ENCODE measurements around the gene EREG. TPM values are rescaled to one million over a fixed set of nuclear protein-coding genes. Genes with fewer than 3 reads are reported as not detected.
"Not testable (repeated sequence)": the region's sequence is repeated elsewhere in the genome, so short reads cannot be mapped to it uniquely, and the experiment has no call there.

EREG gene
- total and polyA plus RNA-seq, 7 donors = 0.71 to 5.8 (median 2.0) TPM

DNA sequence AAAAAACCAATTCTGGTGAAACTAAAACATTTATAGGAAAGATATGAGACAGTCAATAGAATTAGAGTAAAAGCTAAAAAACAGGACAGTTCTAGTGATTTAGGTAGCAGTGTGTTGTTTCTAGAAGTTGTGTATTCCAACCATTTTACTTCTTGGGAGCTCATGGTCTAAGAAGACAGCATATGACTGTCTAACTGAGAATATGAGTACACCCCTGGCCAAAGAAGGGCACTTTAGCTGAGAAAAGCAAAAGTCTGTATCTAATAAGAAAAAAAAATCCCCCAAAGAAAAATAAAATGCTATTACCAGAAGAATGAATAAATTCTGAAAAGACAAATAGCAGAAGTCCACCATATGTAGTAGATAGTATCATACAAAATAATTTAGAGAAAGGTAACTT is 26.4 kb downstream of the EREG start:
- Histone ChIP-seq H3K27me3 (no peaks in the 10 kb centered on the region), H3K9me3 (no peaks in the 10 kb centered on the region), H3K27ac (no peak overlapping the region), H3K36me3 (no peaks in the 10 kb centered on the region), H3K4me1 (no peaks in the 10 kb centered on the region), H3K4me3 (no peak overlapping the region)
- TF ChIP-seq POLR2AphosphoS5 (IDR thresholded peaks at IDR 0.05) (no peak), POLR2A (IDR thresholded peaks at IDR 0.05) (no peak), EP300 (IDR thresholded peaks at IDR 0.05) (no peak)
- TF ChIP-seq, protein P1, sequence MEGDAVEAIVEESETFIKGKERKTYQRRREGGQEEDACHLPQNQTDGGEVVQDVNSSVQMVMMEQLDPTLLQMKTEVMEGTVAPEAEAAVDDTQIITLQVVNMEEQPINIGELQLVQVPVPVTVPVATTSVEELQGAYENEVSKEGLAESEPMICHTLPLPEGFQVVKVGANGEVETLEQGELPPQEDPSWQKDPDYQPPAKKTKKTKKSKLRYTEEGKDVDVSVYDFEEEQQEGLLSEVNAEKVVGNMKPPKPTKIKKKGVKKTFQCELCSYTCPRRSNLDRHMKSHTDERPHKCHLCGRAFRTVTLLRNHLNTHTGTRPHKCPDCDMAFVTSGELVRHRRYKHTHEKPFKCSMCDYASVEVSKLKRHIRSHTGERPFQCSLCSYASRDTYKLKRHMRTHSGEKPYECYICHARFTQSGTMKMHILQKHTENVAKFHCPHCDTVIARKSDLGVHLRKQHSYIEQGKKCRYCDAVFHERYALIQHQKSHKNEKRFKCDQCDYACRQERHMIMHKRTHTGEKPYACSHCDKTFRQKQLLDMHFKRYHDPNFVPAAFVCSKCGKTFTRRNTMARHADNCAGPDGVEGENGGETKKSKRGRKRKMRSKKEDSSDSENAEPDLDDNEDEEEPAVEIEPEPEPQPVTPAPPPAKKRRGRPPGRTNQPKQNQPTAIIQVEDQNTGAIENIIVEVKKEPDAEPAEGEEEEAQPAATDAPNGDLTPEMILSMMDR (IDR thresholded peaks at IDR 0.05) = no peak
- DNase-seq = no peak
- intact Hi-C loops (cut with DNase I) = no loop called here

GRCh38 chr4:74391890-74392475 is 27.0 kb downstream of the EREG start:
- Histone ChIP-seq H3K27ac (no peak overlapping the region), H3K4me3 (no peak overlapping the region), H3K36me3 (no peaks in the 10 kb centered on the region), H3K27me3 (no peaks in the 10 kb centered on the region), H3K4me1 (no peaks in the 10 kb centered on the region), H3K9me3 (no peaks in the 10 kb centered on the region)
- no peak for DNase-seq
- intact Hi-C loops (cut with DNase I) = no loop called here
- TF ChIP-seq EP300 (IDR thresholded peaks at IDR 0.05) (no peak), POLR2AphosphoS5 (IDR thresholded peaks at IDR 0.05) (no peak), POLR2A (IDR thresholded peaks at IDR 0.05) (no peak)
- TF ChIP-seq, protein P1 (IDR thresholded peaks at IDR 0.05) = no peak
- WGBS, 2 donors = 90% methylated on average over 2 of the region's 2 CpGs

DNA sequence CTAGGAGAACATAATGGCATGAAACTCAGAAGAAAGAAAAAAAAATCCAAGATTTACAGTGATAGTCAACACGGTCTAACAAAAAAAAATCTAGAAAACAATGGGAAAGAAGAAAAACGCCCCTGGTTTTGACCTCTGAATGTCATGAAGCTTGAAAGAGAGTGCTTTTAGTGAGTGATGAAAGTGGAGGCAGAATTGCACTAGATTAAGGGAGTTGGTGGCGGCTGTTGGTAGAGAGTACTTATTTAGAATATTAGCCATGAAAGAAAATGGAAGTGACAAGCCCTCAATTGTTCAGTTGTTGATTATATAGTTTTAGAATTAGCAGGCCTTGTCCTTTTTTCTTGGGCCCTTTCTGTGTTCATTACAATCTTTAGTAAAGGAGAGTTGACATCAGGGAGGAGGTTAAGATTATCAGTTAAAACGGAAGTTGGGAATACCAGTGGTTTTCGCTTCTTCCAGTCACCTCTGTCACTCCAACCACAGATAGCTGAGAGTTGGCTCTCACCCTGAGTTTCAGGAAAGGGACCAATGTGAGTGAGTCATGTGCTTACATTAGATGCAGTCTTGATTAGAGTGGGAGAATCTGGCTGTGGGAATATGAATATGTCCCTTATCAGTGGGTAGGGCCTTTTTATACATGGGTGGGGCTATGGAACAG is 29.7 kb downstream of the EREG start:
- no peak overlapping the region for H3K4me3 ChIP-seq
- H3K4me1 ChIP-seq = no peaks in the 10 kb centered on the region
- WGBS, 2 donors = 56 to 78% methylated on average over 5 of the region's 5 CpGs
- no peaks in the 10 kb centered on the region for H3K9me3 ChIP-seq
- TF ChIP-seq POLR2AphosphoS5 (IDR thresholded peaks at IDR 0.05) (no peak), EP300 (IDR thresholded peaks at IDR 0.05) (no peak)
- H3K27me3 ChIP-seq = no peaks in the 10 kb centered on the region
- H3K27ac ChIP-seq = no peak overlapping the region
- intact Hi-C loops (cut with DNase I) = no loop called here
- no peak for DNase-seq
- no peaks in the 10 kb centered on the region for H3K36me3 ChIP-seq

DNA sequence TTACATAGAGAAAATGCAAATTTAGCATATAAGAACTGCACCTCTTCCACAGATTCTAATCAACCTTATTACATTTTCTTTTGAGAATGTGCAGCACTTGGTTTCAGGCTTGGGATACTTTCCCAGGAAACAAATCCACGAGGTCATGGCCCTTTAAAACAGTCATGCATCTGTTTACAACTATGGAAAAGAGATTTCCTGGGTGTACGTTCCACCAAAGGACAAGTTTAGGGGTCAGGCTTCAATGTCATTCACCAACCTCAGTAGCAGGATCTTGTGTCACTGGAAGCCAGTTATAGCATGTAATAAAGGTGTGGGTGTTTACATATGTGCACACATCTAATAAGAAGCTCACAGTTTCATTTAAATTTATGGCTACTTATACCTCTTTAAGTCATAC is 30.7 kb downstream of the EREG start:
- no peak overlapping the region for H3K27ac ChIP-seq
- intact Hi-C loops (cut with DNase I) = no loop called here
- no peaks in the 10 kb centered on the region for H3K36me3 ChIP-seq
- DNase-seq = no peak
- no peak overlapping the region for H3K4me3 ChIP-seq
- H3K9me3 ChIP-seq = no peaks in the 10 kb centered on the region
- WGBS, 2 donors = 6 to 45% methylated on average over 2 of the region's 2 CpGs
- TF ChIP-seq EP300 (IDR thresholded peaks at IDR 0.05) = no peak
- TF ChIP-seq, protein P1 (IDR thresholded peaks at IDR 0.05) = no peak
- TF ChIP-seq POLR2AphosphoS5 (IDR thresholded peaks at IDR 0.05) = no peak
- no peak for TF ChIP-seq POLR2A (IDR thresholded peaks at IDR 0.05)
- H3K27me3 ChIP-seq = no peaks in the 10 kb centered on the region
- no peaks in the 10 kb centered on the region for H3K4me1 ChIP-seq

- Histone ChIP-seq H3K4me1 (peaks cover 0 to 7% (median 0%) of the 10 kb centered on the region in 4 donors), H3K9me3 (no peaks in the 10 kb centered on the region), H3K27me3 (no peaks in the 10 kb centered on the region), H3K4me3 (peak overlapping the region; percentile 15 to 51 (median 38)), H3K27ac (peak overlapping the region in 2 of 4 donors; percentile 50 to 60), H3K36me3 (no peaks in the 10 kb centered on the region)
- TF ChIP-seq POLR2A (IDR thresholded peaks at IDR 0.05) (no peak), EP300 (IDR thresholded peaks at IDR 0.05) (no peak), POLR2AphosphoS5 (IDR thresholded peaks at IDR 0.05) (no peak)
- TF ChIP-seq, protein P1 (IDR thresholded peaks at IDR 0.05) = no peak
- 43 to 59% methylated on average over 6 of the region's 6 CpGs for WGBS, 2 donors
- DNase-seq = no peak
- intact Hi-C loops (cut with DNase I) = no loop called here
These were observed 32.9 kb downstream of the EREG start for GRCh38 chr4:74397748-74398426.

DNA sequence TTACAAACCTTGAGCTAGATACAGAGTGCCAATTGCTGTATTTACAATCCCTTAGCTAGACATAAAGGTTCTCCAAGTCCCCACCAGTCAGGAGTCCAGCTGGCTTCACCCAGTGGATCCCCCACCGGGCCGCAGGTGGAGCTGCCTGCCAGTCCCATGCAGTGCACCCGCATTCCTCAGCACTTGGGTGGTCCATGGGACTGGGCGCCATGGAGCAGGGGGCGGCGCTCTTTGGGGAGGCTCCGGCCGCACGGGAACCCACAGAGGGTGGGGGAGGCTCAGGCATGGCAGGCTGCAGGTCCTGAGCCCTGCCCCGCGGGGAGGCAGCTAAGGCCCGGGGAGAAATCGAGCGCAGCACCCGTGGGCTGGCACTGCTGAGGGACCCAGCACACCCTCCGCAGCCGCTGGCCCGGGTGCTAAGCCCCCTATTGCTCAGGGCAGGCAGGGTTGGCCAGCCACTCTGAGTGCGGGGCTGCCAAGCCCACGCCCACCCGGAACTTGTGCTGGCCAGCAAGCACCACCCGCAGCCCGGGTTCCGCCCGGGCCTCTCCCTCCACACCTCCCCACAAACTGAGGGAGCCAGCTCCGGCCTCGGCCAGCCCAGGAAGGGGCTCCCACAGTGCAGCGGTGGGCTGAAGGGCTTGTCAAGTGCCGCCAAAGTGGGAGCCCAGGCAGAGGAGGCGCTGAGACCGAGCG is 34.1 kb downstream of the EREG start:
- H3K27me3 ChIP-seq; H3K27ac ChIP-seq; H3K36me3 ChIP-seq; intact Hi-C loops (cut with DNase I); DNase-seq; H3K9me3 ChIP-seq: not testable (repeated sequence)
- Histone ChIP-seq H3K4me1 (peaks cover 0 to 14% (median 0%) of the 10 kb centered on the region in 4 donors), H3K4me3 (peak overlapping the region in 1 of 4 donors; percentile 33)
- WGBS, 2 donors = 92 to 94% methylated on average over 32 of the region's 32 CpGs
